GM18870 (cell line): ENCODE data around the gene MED16.

ENCODE experiments used
- ATAC-seq: cut with Tn5 transposase; IDR thresholded peaks from one replicate; pipeline ENCODE4 v1.9.1; 2021; ENCODE audit warnings: moderate library complexity; ENCODE audit not compliant: unreplicated experiment

Gene MED16, protein sequence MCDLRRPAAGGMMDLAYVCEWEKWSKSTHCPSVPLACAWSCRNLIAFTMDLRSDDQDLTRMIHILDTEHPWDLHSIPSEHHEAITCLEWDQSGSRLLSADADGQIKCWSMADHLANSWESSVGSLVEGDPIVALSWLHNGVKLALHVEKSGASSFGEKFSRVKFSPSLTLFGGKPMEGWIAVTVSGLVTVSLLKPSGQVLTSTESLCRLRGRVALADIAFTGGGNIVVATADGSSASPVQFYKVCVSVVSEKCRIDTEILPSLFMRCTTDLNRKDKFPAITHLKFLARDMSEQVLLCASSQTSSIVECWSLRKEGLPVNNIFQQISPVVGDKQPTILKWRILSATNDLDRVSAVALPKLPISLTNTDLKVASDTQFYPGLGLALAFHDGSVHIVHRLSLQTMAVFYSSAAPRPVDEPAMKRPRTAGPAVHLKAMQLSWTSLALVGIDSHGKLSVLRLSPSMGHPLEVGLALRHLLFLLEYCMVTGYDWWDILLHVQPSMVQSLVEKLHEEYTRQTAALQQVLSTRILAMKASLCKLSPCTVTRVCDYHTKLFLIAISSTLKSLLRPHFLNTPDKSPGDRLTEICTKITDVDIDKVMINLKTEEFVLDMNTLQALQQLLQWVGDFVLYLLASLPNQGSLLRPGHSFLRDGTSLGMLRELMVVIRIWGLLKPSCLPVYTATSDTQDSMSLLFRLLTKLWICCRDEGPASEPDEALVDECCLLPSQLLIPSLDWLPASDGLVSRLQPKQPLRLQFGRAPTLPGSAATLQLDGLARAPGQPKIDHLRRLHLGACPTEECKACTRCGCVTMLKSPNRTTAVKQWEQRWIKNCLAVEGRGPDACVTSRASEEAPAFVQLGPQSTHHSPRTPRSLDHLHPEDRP

GRCh38 chr19:892894-893689, at the start of gene MED16, which contains the start of gene RNU6-9:
TSS of gene MED16 (minus strand) at chr19:893187. CDS start at chr19:891131, 2,056 bp downstream.
TSS of gene RNU6-9 (plus strand) at chr19:893484.
- peak; percentile 80 for ATAC-seq

DNA sequence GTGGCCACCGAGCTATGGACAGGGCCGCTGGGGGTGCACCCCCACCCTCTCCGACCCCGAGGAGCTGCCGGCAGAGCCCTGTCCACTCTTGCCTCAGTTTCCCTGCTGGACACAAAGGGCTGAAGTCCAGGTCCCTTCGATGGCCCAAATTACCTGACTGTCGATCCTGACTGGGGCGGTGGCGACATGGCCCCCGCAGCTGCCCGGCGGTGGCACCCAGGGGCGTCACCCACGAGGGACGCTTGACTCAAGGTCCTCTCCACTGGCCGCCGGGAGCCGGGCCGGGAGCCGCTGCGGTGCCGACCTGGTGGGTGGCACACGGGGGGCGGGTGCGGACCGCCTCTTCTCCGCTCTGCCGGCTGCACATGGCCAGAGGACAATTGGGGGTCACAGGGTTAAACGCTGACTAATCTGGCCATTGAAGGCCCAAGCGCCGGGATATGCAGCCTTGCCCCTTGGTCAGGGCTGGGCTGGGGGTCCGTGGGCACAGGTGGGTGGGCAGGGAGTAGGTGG, 49.2 kb upstream of the MED16 start:
- ATAC-seq, result no peak

- no peak for ATAC-seq
These were observed 48.5 kb upstream of the MED16 start for GRCh38 chr19:941292-942132.

- ATAC-seq, result no peak
These were observed 47.8 kb upstream of the MED16 start for GRCh38 chr19:940591-941291.

- ATAC-seq, result no peak
These were observed 46.9 kb upstream of the MED16 start for GRCh38 chr19:939922-940321.

DNA sequence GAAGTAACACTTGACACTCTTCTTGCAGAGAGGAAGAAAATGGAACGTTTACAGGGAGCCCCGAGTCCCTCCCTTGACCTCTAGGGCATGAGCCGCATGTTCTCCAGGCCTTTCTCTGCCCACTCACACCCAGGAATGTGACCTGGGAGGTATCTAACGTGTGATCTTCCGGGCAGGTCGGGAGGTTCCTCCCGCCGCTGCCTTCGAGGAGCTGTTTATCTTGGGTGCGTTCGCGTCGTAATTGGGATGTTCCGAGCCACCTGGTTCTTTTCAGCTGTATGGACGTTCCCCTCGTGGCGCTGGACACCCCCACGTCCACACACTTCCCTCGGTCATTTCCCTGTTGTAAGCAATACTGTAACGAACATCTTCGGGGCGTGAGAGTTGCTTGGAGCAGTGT, 46.5 kb upstream of the MED16 start:
- no peak for ATAC-seq

- ATAC-seq, result no peak
These were observed 45.4 kb upstream of the MED16 start for GRCh38 chr19:938233-938923.

DNA sequence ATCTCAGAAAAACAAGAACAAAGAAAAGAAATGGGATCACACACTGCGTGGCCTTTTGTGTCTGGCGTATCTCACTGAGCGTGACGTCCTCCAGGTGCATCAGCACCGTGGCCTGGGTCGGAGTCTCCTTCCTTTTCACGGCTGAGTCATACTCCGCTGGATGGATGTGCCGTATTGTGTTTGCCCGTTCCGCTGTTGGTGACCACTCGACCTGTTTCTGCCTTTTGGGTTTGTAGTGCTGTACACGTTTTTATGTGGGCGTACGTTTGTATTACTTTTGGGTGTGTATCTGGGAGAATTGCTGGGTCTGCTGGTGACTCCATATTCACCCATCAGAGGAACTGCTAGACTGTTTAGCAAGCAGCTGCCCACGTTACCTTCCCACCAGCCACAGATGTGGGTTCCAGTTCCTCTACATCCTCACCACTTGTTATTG, 44.3 kb upstream of the MED16 start:
- no peak for ATAC-seq

GRCh38 chr19:936175-936546, 43.2 kb upstream of the MED16 start:
- ATAC-seq, result no peak

GRCh38 chr19:934865-935479, 42.0 kb upstream of the MED16 start:
- ATAC-seq, result no peak

- no peak for ATAC-seq
These were observed 41.3 kb upstream of the MED16 start for GRCh38 chr19:934197-934840.

- no peak for ATAC-seq
These were observed 40.5 kb upstream of the MED16 start for GRCh38 chr19:933553-933882.

DNA sequence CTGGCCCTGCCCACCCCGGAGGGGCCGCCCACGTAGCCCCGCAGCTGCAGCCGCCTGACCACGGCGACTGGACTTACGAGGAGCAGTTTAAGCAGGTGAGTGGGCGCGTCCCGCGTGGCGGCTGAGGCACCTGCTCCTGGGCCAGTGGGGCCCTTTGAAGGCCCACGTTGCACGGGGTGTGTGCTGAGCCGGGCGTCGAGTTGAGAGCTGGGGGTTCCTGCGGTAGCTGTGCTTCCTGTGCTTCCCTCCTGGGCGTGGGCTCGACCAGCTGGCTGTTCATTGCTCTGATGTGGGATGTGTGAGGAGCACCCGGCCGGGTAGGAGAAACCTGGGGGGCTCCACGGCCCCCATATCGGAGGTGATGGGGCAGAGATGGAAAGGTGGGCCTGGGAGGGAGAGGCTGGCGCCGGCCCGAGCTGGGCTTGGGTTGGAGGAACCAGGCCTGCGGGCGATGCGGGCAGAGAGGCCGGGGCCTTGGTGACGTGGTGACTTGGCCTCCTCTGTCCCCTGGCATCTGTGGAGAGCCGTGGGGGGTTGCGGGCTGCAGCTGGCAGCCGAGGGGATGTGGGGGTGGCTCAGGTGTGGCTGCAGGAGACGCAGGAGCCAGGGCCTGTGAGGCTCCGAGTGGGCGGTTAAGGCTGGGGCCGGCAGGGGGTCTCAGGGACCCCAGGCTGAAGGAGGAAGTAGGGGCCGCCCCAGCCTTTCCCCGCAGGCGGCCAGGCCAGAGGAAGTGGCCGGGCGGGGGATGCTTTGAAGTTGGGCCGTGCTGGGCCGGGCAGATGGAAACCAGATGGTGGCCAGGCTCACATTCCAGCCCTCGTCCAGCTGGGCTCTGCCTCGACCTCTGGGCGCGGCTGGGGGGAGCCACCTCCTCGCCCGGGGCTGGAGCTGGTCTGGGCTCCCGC, 39.9 kb upstream of the MED16 start:
- no peak for ATAC-seq

DNA sequence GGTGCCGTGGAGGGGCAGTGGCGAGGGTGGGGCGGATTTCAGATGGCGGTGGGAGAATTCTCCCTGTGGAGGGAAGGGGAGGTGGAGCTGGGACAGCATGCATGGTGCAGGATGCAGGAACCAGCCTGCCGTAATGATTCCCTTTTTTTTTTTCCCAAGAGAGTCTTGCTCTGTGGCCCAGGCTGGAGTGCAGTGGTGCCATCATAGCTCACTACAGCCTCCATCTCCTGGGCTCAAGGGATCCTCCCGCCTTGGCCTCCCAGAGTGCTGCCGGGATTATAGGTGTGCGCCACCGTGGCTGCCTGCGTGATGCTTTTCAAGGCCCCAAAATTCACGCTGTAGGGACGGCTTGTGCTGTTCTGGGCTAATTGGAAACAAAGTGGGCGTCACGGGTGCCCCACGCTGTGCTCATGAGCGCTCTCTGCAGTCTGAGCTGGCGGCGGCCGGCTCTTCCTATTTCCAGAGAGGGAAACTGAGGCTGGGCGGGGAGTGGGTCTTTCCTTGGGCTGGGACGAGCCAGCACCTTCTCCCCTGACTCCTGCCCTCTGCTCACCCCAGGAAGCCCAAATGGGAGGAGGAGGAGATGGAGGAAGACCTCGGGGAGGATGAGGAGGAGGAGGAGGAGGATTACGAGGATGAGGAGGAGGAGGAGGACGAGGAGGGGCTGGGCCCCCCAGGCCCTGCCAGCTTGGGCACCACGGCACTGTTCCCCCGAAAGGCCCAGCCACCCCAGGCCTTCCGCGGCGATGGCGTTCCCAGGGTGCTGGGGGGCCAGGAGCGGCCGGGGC, 39.1 kb upstream of the MED16 start:
- no peak for ATAC-seq

DNA sequence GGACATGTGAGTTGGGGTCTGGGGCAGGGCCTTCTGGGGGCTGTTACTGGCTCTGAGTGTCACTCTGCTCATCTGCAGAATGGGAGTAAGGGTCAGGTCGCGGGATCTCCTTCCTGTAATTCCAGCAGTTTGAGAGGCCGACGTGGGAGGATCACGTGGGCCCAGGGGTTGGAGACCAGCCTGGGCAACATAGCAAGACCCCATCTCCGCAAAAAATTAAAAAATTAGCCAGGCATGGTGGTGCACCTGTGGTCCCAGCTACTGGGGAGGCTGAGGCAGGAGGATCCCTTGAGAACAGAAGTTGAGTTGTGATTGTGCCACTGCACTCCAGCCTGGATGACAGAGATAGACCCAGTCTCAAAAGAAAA, 36.9 kb upstream of the MED16 start:
- ATAC-seq, result no peak

DNA sequence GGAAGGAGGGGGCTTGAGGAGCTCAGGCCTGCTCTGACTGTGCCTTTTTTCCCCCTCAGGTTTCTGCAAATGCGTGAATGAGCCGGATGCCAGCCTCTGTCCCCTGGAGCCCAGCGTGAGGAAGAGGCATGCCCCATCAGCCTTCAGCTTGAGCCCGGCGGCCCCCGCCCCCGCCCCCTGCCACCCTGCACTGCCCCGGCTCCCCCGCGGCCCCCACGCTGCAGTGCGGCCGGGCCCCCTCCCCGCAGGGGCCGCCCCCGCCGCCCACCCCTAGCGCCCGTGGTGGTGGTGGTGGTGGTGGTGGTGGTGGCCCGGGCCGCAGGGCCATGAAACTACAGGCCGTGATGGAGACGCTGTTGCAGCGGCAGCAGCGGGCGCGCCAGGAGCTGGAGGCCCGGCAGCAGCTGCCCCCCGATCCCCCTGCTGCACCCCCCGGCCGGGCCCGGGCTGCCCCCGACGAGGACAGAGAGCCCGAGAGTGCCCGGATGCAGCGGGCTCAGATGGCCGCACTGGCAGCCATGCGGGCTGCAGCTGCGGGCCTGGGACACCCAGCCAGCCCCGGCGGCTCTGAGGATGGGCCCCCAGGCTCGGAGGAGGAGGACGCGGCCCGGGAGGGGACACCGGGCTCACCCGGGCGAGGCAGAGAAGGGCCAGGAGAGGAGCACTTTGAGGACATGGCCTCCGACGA, 36.4 kb upstream of the MED16 start:
- no peak for ATAC-seq
